ENCODE measurements around the gene PYDC2.

Gene PYDC2

GRCh38 chr3:191461113-191461595, at the start of gene PYDC2:
PYDC2 (plus strand) TSS chr3:191461163; CDS start chr3:191461163, 0 bp downstream.
- no peak for DNase-seq (ENCODE audit: low spot score)

- DNase-seq (ENCODE audit: low spot score): no peak
Observed at GRCh38 chr3:191412759-191413158, 48.2 kb upstream of the PYDC2 start.

- no peak for DNase-seq (ENCODE audit: low spot score)
Observed at GRCh38 chr3:191414286-191414685, 46.7 kb upstream of the PYDC2 start.

GRCh38 chr3:191414732-191415131, 46.2 kb upstream of the PYDC2 start:
- DNase-seq (ENCODE audit: low spot score): no peak

GRCh38 chr3:191415566-191415965, 45.4 kb upstream of the PYDC2 start:
- DNase-seq (ENCODE audit: low spot score): no peak

- DNase-seq (ENCODE audit: low spot score): no peak
Observed at GRCh38 chr3:191417457-191417729, 43.6 kb upstream of the PYDC2 start.

GRCh38 chr3:191420771-191421170, 40.2 kb upstream of the PYDC2 start:
- DNase-seq (ENCODE audit: low spot score): no peak

GRCh38 chr3:191424881-191425280, 36.1 kb upstream of the PYDC2 start:
- DNase-seq (ENCODE audit: low spot score): no peak

- no peak for DNase-seq (ENCODE audit: low spot score)
Observed at GRCh38 chr3:191425322-191425734, 35.6 kb upstream of the PYDC2 start.

GRCh38 chr3:191426311-191426710, 34.7 kb upstream of the PYDC2 start:
- DNase-seq (ENCODE audit: low spot score): no peak

- no peak for DNase-seq (ENCODE audit: low spot score)
Observed at GRCh38 chr3:191428177-191428576, 32.8 kb upstream of the PYDC2 start.

GRCh38 chr3:191430103-191430502, 30.9 kb upstream of the PYDC2 start:
- DNase-seq (ENCODE audit: low spot score): no peak

GRCh38 chr3:191431160-191431822, 29.7 kb upstream of the PYDC2 start:
- no peak for DNase-seq (ENCODE audit: low spot score)

GRCh38 chr3:191432162-191432561, 28.8 kb upstream of the PYDC2 start:
- no peak for DNase-seq (ENCODE audit: low spot score)

GRCh38 chr3:191434024-191434423, 26.9 kb upstream of the PYDC2 start:
- no peak for DNase-seq (ENCODE audit: low spot score)

- no peak for DNase-seq (ENCODE audit: low spot score)
Observed at GRCh38 chr3:191435981-191436380, 25.0 kb upstream of the PYDC2 start.

- no peak for DNase-seq (ENCODE audit: low spot score)
Observed at GRCh38 chr3:191438150-191438814, 22.7 kb upstream of the PYDC2 start.

- DNase-seq (ENCODE audit: low spot score): no peak
Observed at GRCh38 chr3:191440532-191440931, 20.4 kb upstream of the PYDC2 start.

- no peak for DNase-seq (ENCODE audit: low spot score)
Observed at GRCh38 chr3:191441687-191442086, 19.3 kb upstream of the PYDC2 start.

GRCh38 chr3:191444569-191444968, 16.4 kb upstream of the PYDC2 start:
- DNase-seq (ENCODE audit: low spot score): no peak

- DNase-seq (ENCODE audit: low spot score): no peak
Observed at GRCh38 chr3:191449256-191449655, 11.7 kb upstream of the PYDC2 start.

- no peak for DNase-seq (ENCODE audit: low spot score)
Observed at GRCh38 chr3:191455257-191455952, 5.6 kb upstream of the PYDC2 start.

GRCh38 chr3:191460360-191460759, 603 bp upstream of the PYDC2 start:
- no peak for DNase-seq (ENCODE audit: low spot score)

All from CD4-positive, alpha-beta T cell treated with Interleukin-2 at 100 ng/mL for 4 hours (primary cell).